Neural progenitor cell (in vitro differentiated cells): ENCODE data around the gene STK39.

ENCODE experiments used
- EZH2 ChIP-seq: fragments of 200-600 bp; sonication (generic); IDR thresholded peaks from 2 replicates; pipeline ENCODE4 v1.6.1; 2017; ENCODE audit warnings: antibody characterized with exemption, mild to moderate bottlenecking, moderate library complexity
- EZH2phosphoT487 ChIP-seq: fragments of 200-600 bp; sonication (generic); IDR thresholded peaks from 2 replicates; pipeline ENCODE4 v1.6.1; 2017; ENCODE audit warnings: antibody characterized with exemption
- TF ChIP-seq, protein P1 (sequence below): fragments of 200-600 bp; sonication (generic); IDR thresholded peaks from 2 replicates; pipeline ENCODE4 v1.5.1; 2017; ENCODE audit warnings: antibody characterized with exemption, mild to moderate bottlenecking

DNA sequence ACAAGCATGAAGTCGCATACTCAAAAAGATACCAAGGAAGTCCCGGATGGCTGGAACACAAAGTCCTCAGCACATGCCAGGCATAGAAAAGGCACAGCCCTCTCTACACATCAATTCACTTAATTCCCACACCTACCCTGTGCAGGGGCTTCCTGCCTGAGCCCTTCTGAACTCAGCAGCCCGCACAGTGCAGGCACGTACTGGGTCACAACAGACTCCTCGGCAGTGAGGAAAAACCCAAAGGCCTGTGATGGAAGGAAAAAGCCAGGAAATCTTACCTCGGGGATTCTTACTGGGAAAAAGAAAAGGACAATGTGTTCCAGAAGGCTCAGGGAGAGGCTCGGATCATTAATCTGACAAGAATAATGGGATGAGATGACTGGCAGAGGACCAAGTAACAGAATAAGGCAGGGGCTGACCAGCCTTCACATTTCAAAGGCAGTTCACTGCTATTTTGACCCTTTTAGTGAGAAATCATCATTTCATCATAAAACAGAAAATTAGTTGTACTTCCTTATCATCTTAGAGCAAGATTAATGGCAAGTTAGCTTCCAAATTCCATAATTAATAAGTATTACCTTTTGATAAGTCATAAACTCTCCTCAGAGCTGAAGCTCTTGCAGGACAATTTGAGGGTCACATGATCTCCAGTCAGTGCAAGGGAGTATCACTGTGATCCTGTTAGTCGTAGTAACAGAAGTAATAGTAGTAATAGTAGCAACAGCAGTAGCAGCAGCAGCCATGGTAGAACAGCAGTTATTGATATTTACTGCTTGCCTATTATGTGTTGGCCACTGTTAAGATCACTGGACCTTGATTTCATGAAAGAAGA is 87.4 kb downstream of the STK39 start:
- TF ChIP-seq, protein P1, sequence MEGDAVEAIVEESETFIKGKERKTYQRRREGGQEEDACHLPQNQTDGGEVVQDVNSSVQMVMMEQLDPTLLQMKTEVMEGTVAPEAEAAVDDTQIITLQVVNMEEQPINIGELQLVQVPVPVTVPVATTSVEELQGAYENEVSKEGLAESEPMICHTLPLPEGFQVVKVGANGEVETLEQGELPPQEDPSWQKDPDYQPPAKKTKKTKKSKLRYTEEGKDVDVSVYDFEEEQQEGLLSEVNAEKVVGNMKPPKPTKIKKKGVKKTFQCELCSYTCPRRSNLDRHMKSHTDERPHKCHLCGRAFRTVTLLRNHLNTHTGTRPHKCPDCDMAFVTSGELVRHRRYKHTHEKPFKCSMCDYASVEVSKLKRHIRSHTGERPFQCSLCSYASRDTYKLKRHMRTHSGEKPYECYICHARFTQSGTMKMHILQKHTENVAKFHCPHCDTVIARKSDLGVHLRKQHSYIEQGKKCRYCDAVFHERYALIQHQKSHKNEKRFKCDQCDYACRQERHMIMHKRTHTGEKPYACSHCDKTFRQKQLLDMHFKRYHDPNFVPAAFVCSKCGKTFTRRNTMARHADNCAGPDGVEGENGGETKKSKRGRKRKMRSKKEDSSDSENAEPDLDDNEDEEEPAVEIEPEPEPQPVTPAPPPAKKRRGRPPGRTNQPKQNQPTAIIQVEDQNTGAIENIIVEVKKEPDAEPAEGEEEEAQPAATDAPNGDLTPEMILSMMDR: no peak
- TF ChIP-seq EZH2phosphoT487 (no peak), EZH2 (no peak)
